Neural cell (in vitro differentiated cells): ENCODE measurements around the gene NUP210L. TPM values are rescaled to one million over a fixed set of nuclear protein-coding genes. Genes with fewer than 3 reads are reported as not detected.
"Not testable (repeated sequence)": the region's sequence is repeated elsewhere in the genome, so short reads cannot be mapped to it uniquely, and the experiment has no call there.

Experiments used
- H2AFZ ChIP-seq: fragments of 200-600, 300-800 bp; sonication (generic), shearing (Covaris generic); 2 replicates; pipeline ENCODE4 v1.6.0; 2014; ENCODE audit warnings: low read depth, mild to moderate bottlenecking, antibody characterized with exemption, low read length, moderate library complexity
- H3F3A ChIP-seq: fragments of 200-600 bp; shearing (Covaris generic); 2 replicates; pipeline ENCODE4 v1.6.1; 2016; ENCODE audit warnings: mild to moderate bottlenecking, moderate library complexity, mixed read lengths, antibody characterized with exemption, low read length; ENCODE audit not compliant: insufficient read depth, poor library complexity, severe bottlenecking
- H3K27ac ChIP-seq: fragments of 200-600, 300-800 bp; sonication (generic), shearing (Covaris generic); 2 replicates; pipeline ENCODE4 v1.5.1; 2014; ENCODE audit warnings: mild to moderate bottlenecking, low read length, moderate library complexity
- H3K27me3 ChIP-seq: fragments of 300-800, 200-600 bp; sonication (generic), shearing (Covaris generic); 2 replicates; pipeline ENCODE4 v1.6.0; 2014; ENCODE audit warnings: mild to moderate bottlenecking, low read depth, low read length, moderate library complexity; ENCODE audit not compliant: insufficient read depth
- H3K36me3 ChIP-seq: fragments of 300-800, 200-600 bp; sonication (generic), shearing (Covaris generic); 2 replicates; pipeline ENCODE4 v1.5.1; 2014; ENCODE audit warnings: mild to moderate bottlenecking, antibody characterized with exemption, low read length, moderate library complexity; ENCODE audit not compliant: insufficient read depth
- H3K4me2 ChIP-seq: fragments of 300-800, 200-600 bp; sonication (generic), shearing (Covaris generic); 2 replicates; pipeline ENCODE4 v1.6.0; 2014; ENCODE audit warnings: mild to moderate bottlenecking, low read length
- H3K4me3 ChIP-seq: fragments of 300-800, 200-600 bp; sonication (generic), shearing (Covaris generic); 2 replicates; pipeline ENCODE4 v1.5.1; 2014; ENCODE audit warnings: mild to moderate bottlenecking, low read length, moderate library complexity
- H3K79me2 ChIP-seq: fragments of 200-600 bp; shearing (Covaris generic); replicated peaks from 2 replicates; pipeline ENCODE4 v1.6.0; 2014; ENCODE audit warnings: mild to moderate bottlenecking, low read length, moderate library complexity; ENCODE audit not compliant: insufficient read depth
- H3K9ac ChIP-seq: fragments of 300-800, 200-600 bp; sonication (generic), shearing (Covaris generic); 2 replicates; pipeline ENCODE4 v1.6.1; 2016; ENCODE audit warnings: mild to moderate bottlenecking, low read length, mixed read lengths
- H3K9me2 ChIP-seq: fragments of 200-600 bp; shearing (Covaris generic); 2 replicates; pipeline ENCODE4 v1.6.1; 2016; ENCODE audit warnings: mild to moderate bottlenecking, low read length, mixed read lengths; ENCODE audit not compliant: insufficient read depth
- H3K9me3 ChIP-seq: fragments of 200-600, 300-800 bp; sonication (generic), shearing (Covaris generic); 2 replicates; pipeline ENCODE4 v1.6.1; 2016; ENCODE audit warnings: mild to moderate bottlenecking, mixed run types, low read length, moderate library complexity, mixed read lengths
- H4K20me1 ChIP-seq: fragments of 200-600 bp; shearing (Covaris generic); 2 replicates; pipeline ENCODE4 v1.6.1; 2016; ENCODE audit warnings: mild to moderate bottlenecking, mixed run types; ENCODE audit not compliant: insufficient read depth
- CTCF ChIP-seq: fragments of 450-650 bp; IDR thresholded peaks from 2 replicates; pipeline ENCODE4 v1.5.1; 2014; ENCODE audit warnings: antibody characterized with exemption, mild to moderate bottlenecking, moderate library complexity; ENCODE audit not compliant: poor library complexity, severe bottlenecking
- EP300 ChIP-seq: fragments of 450-650 bp; conservative IDR thresholded peaks from 2 replicates; pipeline ENCODE4 v1.6.1; 2014; ENCODE audit warnings: antibody characterized with exemption, mild to moderate bottlenecking, moderate library complexity; ENCODE audit not compliant: poor library complexity, severe bottlenecking
- EZH2 ChIP-seq: fragments of 200-600, 300-800 bp; shearing (Covaris generic), sonication (generic); IDR thresholded peaks from 2 replicates; pipeline ENCODE4 v1.6.1; 2014; ENCODE audit warnings: antibody characterized with exemption, low read length, borderline replicate concordance, mild to moderate bottlenecking; ENCODE audit not compliant: insufficient read depth, poor library complexity, severe bottlenecking
- MXI1 ChIP-seq: fragments of 450-650 bp; conservative IDR thresholded peaks from 2 replicates; pipeline ENCODE4 v1.6.1; 2014; ENCODE audit warnings: antibody characterized with exemption, mild to moderate bottlenecking; ENCODE audit not compliant: poor library complexity, severe bottlenecking
- POLR2AphosphoS5 ChIP-seq: IDR thresholded peaks from 2 replicates; pipeline ENCODE4 v1.6.1; 2012
- RAD21 ChIP-seq: fragments of 450-650 bp; conservative IDR thresholded peaks from 2 replicates; pipeline ENCODE4 v1.6.1; 2014; ENCODE audit warnings: antibody characterized with exemption, mild to moderate bottlenecking, moderate library complexity
- REST ChIP-seq: IDR thresholded peaks from 2 replicates; pipeline ENCODE4 v1.6.1; 2012; ENCODE audit warnings: borderline replicate concordance
- SMC3 ChIP-seq: fragments of 450-650 bp; conservative IDR thresholded peaks from 2 replicates; pipeline ENCODE4 v1.6.1; 2014; ENCODE audit warnings: antibody characterized with exemption, mild to moderate bottlenecking, moderate library complexity; ENCODE audit not compliant: poor library complexity
- TAF1 ChIP-seq: IDR thresholded peaks from 2 replicates; pipeline ENCODE4 v1.6.1; 2012; ENCODE audit warnings: low read depth
- polyA plus RNA-seq: library from polyadenylated mRNA; depleted of rRNA; stranded (reverse); fragments of >200 nt; gene quantifications from 2 replicates; pipeline ENCODE4 v1.2.3, GENCODE V29; 2014

The NUP210L gene
- polyA plus RNA-seq, 1 donor from 2014 or later = 0.09 TPM

GRCh38 chr1:154133256-154133655 is 21.6 kb downstream of the NUP210L start:
- Histone ChIP-seq H3K27ac (no peak overlapping the region), H3F3A (no peaks in the 10 kb centered on the region), H3K79me2 (no peaks in the 10 kb centered on the region), H3K4me3 (no peak overlapping the region), H3K9me3 (no peaks in the 10 kb centered on the region), H3K9ac (no peak overlapping the region), H3K9me2 (no peaks in the 10 kb centered on the region), H3K4me2 (no peak overlapping the region), H2AFZ (no peak overlapping the region), H3K36me3 (no peaks in the 10 kb centered on the region), H4K20me1 (no peaks in the 10 kb centered on the region), H3K27me3 (no peaks in the 10 kb centered on the region)
- no peak for TF ChIP-seq EP300
- TF ChIP-seq SMC3 = no peak
- TF ChIP-seq POLR2AphosphoS5 = no peak
- no peak for TF ChIP-seq CTCF
- no peak for TF ChIP-seq REST
- no peak for TF ChIP-seq TAF1
- TF ChIP-seq MXI1 = no peak
- no peak for TF ChIP-seq RAD21
- no peak for TF ChIP-seq EZH2

GRCh38 chr1:154129391-154129970 is 25.4 kb downstream of the NUP210L start:
- Histone ChIP-seq H3K27me3 (no peaks in the 10 kb centered on the region), H3K9me3 (no peaks in the 10 kb centered on the region), H2AFZ (no peak overlapping the region), H3K79me2 (no peaks in the 10 kb centered on the region), H4K20me1 (no peaks in the 10 kb centered on the region), H3K9ac (no peak overlapping the region), H3K4me3 (no peak overlapping the region), H3K9me2 (no peaks in the 10 kb centered on the region), H3K4me2 (no peak overlapping the region), H3K27ac (no peak overlapping the region), H3K36me3 (no peaks in the 10 kb centered on the region), H3F3A (no peaks in the 10 kb centered on the region)
- no peak for TF ChIP-seq POLR2AphosphoS5
- TF ChIP-seq TAF1 = no peak

- not testable (repeated sequence) for H3K9me2 ChIP-seq, H4K20me1 ChIP-seq, H3K4me2 ChIP-seq, H3K27ac ChIP-seq, H3K79me2 ChIP-seq, H3F3A ChIP-seq, H2AFZ ChIP-seq, H3K9ac ChIP-seq, H3K9me3 ChIP-seq, H3K4me3 ChIP-seq, H3K27me3 ChIP-seq, H3K36me3 ChIP-seq
Measured at GRCh38 chr1:154123205-154123604, 31.7 kb downstream of the NUP210L start.
